GM10266 (cell line): ENCODE results near the gene JUNB.
"Not testable (repeated sequence)": the region's sequence is repeated elsewhere in the genome, so short reads cannot be mapped to it uniquely, and the experiment has no call there.

Experiments
- DNase-seq: peaks from one replicate; pipeline ENCODE4 v3.0.0; 2012; ENCODE audit errors: extremely low spot score
- CTCF ChIP-seq: IDR thresholded peaks from 2 replicates; pipeline ENCODE4 v1.5.1; 2012; ENCODE audit warnings: mild to moderate bottlenecking, low read depth; ENCODE audit not compliant: control insufficient read depth, insufficient read depth; ENCODE audit errors: missing control alignments

JUNB gene

GRCh38 chr19:12801466-12802266 lies 10.4 kb downstream of the JUNB start, which contains the start of the genes PRDX2 and THSD8:
Gene PRDX2 (minus strand): TSS chr19:12801800. CDS start chr19:12801261, 539 bp downstream.
Gene THSD8 (plus strand): TSS chr19:12802069. CDS start chr19:12802072, 3 bp downstream.
- DNase-seq = peak; percentile 85
- no peak for TF ChIP-seq CTCF

GRCh38 chr19:12802267-12803106 lies 11.2 kb downstream of the JUNB start:
- no peak for DNase-seq
- no peak for TF ChIP-seq CTCF

GRCh38 chr19:12804051-12804450 lies 12.8 kb downstream of the JUNB start:
- no peak for DNase-seq
- TF ChIP-seq CTCF = no peak

- peak; percentile 97 for DNase-seq
- no peak for TF ChIP-seq CTCF
Measured at GRCh38 chr19:12806242-12807081, 15.2 kb downstream of the JUNB start, which contains the start of gene RNASEH2A. Gene RNASEH2A (plus strand): TSS chr19:12806584. CDS start chr19:12806674, 90 bp downstream.

GRCh38 chr19:12815088-12815487 lies 23.8 kb downstream of the JUNB start:
- no peak for DNase-seq
- no peak for TF ChIP-seq CTCF

- not testable (repeated sequence) for DNase-seq
Measured at GRCh38 chr19:12817188-12817587, 25.9 kb downstream of the JUNB start.

- DNase-seq = not testable (repeated sequence)
Measured at GRCh38 chr19:12817810-12818209, 26.5 kb downstream of the JUNB start.
